Hepatic stellate cell (primary cell): ENCODE results near the gene NDUFS4.
"Not testable (repeated sequence)": the region's sequence is repeated elsewhere in the genome, so short reads cannot be mapped to it uniquely, and the experiment has no call there.

Source experiments
- DNase-seq: peaks from one replicate; pipeline ENCODE4 v3.0.0; 2011; ENCODE audit warnings: low spot score

Gene NDUFS4

GRCh38 chr5:53575101-53575500, 14.7 kb downstream of the NDUFS4 start:
- no peak for DNase-seq

DNA sequence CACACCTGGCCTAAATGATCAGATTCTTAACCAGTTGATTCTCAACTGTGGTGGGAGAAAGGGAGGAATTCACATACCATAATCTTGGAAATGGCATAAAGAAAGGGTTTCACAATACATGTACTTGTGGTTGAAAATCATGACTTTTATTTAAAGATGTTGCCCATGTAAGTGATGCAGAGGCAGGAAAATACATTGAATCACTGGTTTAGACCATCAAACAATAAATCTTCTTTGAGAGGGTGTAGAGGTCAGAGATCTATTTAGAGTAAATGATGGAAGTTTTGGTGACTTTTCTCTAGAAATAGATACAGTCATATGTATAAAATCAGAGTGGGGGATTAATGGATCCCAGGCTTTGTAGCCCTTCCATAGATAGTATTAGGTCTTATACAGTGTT, 15.4 kb downstream of the NDUFS4 start:
- DNase-seq, result no peak

GRCh38 chr5:53576674-53577073, 16.2 kb downstream of the NDUFS4 start:
- no peak for DNase-seq

DNA sequence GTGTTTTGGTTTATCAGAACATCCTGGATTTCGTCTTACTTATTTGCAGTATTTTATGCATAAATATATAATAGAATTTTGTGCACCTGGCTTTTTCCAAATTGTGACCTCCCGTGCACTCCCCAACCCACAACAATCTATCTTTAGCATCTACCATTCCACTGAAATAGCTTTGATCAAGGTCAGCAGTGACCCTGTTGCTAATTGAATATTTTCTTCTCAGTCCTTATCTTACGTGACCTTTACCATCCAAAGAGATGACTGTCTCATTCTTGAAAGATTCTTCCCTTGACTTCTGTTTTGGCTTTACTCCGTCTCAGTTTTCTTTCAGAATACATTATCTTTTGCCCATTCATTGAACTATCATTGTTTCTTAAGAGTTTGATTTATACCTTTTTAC, 18.4 kb downstream of the NDUFS4 start:
- no peak for DNase-seq

DNA sequence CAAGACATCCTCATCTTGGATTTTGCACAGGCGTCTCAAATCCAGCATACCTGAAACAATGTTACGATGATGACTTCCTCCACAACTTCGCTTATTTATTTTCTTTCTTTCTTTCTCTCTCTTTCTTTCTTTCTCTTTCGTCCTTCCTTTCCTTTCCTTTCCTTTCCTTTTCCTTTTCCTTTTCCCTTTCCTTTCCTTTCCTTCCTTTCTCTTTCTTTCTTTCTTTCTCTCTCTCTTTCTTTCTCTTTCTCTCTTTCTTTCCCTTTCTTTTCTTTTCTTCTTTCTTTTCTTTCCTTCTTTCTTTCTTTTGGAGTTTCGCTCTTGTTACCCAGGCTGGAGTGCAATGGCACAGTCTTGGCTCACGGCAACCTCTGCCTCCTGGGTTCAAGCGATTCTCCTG, 20.1 kb downstream of the NDUFS4 start:
- no peak for DNase-seq

GRCh38 chr5:53582225-53582624, 21.8 kb downstream of the NDUFS4 start:
- DNase-seq, result no peak

- no peak for DNase-seq
Measured at GRCh38 chr5:53590759-53591158, 30.3 kb downstream of the NDUFS4 start.

GRCh38 chr5:53594419-53594818, 34.0 kb downstream of the NDUFS4 start:
- no peak for DNase-seq

- no peak for DNase-seq
Measured at GRCh38 chr5:53597894-53598293, 37.5 kb downstream of the NDUFS4 start.

GRCh38 chr5:53601570-53601969, 41.1 kb downstream of the NDUFS4 start:
- DNase-seq, result no peak

DNA sequence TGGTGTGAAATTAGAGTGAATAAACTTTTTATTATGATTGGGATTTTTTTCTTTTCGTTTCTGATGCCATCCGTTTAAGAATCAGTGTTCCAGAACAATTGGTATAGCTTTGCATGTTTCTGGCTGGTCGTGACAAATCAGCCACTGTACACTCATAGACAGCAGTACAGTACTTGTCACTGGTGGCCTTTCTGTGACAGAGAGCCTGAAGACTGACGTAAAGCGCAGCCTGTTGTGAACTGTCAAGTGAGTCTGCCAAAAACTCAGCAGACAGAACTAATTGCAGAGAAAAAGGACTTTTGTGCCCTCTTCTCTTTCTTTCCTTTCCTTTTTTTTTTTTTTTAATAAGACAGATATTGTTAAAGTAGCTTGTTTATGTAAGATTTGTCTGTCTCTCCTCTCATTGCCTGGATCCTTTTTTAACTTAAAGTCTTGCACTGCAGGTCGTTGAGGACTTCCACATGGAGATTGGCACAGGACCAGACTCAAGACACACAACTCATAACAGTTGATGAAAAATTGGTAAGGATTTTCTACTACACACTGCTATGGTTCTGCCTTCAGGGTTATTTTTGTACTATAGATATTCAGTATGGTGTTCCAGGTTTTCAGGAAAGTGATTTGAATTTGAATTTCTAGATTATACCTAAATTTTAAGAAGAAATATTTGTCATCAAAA, 42.7 kb downstream of the NDUFS4 start:
- DNase-seq, result peak; percentile 13

DNA sequence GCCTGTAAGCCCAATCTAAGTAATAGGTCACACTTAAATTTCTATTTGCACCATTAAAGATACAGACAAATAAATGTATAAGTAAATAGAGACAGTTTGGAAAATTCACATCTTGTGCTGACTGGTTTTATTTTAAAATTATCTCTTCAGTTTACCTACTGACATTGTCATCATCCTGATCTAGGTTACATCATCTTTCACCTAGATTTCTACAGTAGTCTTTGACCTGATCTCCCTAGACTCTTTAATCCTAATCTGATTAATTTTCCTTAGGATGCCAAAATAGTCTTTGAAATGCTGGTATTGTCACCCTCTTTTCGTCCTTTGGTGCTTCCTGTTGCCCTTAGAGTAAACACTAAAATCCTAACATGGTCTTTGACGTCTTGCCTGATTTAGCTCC, 43.9 kb downstream of the NDUFS4 start:
- no peak for DNase-seq

DNA sequence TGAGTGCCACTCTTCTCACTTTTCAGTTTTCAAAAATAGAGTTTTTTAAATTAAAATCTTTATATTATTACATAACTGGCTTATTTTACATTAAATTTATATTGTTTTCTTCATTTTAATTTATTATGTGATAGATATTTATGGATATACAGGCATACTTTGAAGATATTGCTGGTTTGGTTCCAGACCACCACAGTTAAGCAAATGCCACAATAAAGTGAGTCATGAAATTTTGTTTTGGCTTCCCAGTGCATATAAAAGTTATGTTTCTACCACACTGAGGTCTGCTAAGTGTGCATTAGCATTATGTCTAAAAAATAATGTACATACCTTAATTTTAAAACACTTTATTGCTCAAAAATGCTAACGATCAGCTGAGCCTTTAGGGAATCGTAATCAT, 47.4 kb downstream of the NDUFS4 start:
- DNase-seq, result no peak

DNA sequence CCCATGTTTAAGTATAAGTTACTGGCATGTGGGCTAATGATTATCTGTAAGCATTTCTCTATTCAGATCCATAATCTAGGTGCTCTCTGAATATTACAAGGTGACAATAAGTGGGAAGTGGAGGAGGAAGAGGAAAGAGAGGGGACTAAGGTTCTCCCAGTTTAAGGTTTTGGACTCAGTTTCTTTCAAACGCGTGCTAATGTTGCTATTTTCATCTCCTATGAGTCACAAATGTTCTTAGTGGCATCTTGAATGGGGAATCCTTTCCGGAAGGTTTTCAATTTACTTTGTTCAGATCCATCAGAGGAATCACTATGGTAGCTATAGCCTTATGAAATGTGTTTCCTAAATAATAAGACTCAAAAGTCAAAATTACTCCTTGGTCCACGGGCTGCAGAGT, 48.5 kb downstream of the NDUFS4 start:
- not testable (repeated sequence) for DNase-seq

GRCh38 chr5:53613061-53613460, 52.6 kb downstream of the NDUFS4 start:
- no peak for DNase-seq

GRCh38 chr5:53613536-53613935, 53.1 kb downstream of the NDUFS4 start:
- no peak for DNase-seq

DNA sequence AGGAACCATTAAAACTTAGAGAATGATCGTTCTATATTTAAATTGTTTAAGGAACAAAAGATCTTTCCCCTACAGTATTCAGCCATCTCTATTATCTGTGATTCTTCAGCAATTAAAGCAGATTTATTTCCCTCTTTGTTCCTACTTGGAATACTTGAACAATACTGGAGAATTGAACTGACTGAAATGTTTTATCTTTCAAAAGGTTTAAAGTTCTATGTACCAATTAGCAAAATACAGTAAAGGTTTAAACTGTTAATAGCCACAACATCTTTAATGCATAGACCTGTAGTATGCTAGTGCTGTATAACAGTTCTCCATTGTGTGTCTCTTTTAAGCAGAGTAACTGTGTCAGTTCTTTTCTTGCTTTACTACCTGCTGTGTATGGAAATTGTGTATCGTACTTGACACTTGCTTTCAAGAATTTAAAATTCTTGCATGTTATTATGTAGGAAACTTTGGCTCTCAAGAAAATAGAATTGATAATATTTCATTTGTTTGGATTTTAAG, 54.0 kb downstream of the NDUFS4 start:
- DNase-seq, result no peak

DNA sequence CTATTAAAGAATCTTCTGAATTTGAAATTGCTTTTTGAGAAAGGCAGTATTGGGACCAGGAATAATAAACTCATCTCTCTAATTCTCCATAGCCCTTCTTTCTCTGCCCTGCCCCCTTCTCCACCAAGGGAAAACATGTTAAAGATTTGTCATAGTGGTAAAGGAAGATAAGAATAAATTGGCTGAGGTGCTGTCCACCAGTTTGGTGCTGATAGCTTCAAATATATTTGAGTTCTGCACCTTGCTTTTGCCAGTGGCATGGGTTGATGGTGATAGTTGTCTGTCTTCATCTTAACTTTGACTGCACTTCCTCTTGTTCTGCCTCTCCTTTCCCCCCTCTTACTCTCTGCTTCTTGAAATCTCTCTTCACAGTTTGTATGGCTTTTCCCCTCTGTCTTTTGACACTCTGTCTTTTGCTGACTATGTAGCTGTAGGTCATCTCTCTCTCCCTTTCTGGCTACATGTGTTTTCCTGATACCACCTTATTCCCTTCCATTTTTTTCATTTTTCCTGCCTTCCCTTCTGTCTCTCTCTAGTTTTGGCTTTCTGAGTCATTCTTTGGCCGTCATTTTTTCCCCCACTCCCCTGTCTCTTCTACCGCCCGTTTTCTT, 56.6 kb downstream of the NDUFS4 start:
- DNase-seq, result no peak

- no peak for DNase-seq
Measured at GRCh38 chr5:53631251-53631650, 70.8 kb downstream of the NDUFS4 start.

GRCh38 chr5:53642061-53642460, 81.6 kb downstream of the NDUFS4 start:
- DNase-seq, result no peak

DNA sequence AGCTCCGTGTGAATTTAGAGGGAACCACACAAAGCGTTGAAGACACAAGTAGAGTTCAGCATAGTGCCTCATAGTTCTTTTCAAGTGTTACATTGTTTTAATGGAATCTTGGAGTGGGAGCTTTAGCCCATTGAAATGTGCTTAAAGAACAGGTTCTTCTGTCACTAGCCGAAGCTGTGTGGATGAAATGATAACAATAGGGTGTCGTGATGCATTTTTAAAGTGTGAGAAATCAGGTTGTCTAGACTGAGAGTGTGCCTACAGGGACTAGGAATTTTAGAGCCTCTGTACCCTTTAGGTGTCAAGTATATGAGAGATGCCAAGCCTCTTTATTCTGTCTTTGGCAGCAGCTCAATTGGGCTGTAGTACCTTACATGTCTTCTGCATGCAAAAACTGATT, 83.0 kb downstream of the NDUFS4 start:
- no peak for DNase-seq

DNA sequence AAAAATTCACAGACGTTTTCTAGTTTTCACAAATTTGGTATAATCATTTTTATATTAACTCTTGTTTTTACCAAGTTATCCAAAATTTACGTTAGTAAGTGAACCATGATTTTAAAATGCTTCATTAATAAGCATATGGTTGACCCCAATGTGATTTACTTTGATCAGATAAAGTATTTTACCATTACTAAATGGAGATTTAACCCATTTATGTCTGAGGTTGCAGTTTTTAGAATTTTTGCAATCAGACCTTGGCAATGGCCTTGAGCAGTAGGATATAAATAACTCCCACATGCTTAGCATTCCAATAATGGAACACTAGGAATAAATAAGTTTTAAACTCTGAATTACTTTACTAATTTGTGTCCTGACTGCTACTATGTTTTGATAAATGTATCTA, 84.6 kb downstream of the NDUFS4 start:
- no peak for DNase-seq

DNA sequence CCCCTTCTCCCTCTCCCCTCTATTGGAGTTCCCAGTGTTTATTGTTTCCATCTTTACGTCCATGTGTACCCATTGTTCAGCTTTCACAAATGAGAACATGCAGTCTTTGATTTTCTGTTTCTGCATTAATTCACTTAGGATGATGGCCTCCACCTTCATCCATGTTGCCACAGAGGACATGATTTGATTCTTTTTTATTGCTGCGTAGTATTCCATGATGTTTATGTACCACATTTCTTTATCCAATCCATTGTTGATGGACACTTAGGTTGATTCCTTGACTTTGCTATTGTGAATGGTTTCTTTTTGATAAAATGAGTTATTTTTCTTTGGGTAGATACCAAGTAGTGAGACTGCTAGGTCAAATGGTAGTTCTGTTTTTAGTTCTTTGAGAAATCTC, 88.9 kb downstream of the NDUFS4 start:
- no peak for DNase-seq

GRCh38 chr5:53660573-53660972, 100.1 kb downstream of the NDUFS4 start:
- not testable (repeated sequence) for DNase-seq
